AG10803 (cell line): ENCODE data around the gene KLHL29.

Source experiments
- DNase-seq: peaks from one replicate; pipeline ENCODE4 v3.0.0; 2010; ENCODE audit warnings: low read depth
- H3K4me3 ChIP-seq: 2 replicates; pipeline ENCODE4 v1.5.1; 2011; ENCODE audit warnings: mild to moderate bottlenecking, low read length, control low read depth
- CTCF ChIP-seq: conservative IDR thresholded peaks from 2 replicates; pipeline ENCODE4 v1.5.1; 2011; ENCODE audit warnings: mild to moderate bottlenecking, low read length, control low read depth, inconsistent platforms

KLHL29 gene

DNA sequence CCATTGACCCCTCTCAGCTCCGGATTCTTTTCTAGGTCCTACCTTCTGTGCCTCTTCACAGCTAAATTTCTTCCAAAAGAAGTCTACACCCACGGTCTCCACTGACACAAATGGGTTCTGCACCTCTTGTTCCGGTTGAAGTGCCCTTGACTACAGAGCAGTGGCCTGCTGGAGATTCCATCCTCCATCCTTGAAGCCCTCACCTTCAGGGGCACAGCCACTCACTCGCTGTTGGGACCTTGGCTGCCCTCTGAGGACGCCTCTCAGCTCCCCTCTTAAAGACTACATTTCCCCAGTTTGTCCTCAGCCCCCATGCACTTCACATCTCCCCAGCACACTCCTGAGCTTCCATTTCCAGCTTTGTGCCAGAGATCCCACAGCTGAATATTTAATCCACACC is 315.6 kb downstream of the KLHL29 start:
- no peak for DNase-seq
- TF ChIP-seq CTCF = no peak

GRCh38 chr2:23703037-23703582 is 318.1 kb downstream of the KLHL29 start:
- no peak for DNase-seq
- TF ChIP-seq CTCF = no peak
- H3K4me3 ChIP-seq = no peak overlapping the region

More for the DNA sequence above, 315.6 kb downstream of the KLHL29 start:
- no peak overlapping the region for H3K4me3 ChIP-seq

GRCh38 chr2:23703583-23704385 is 318.8 kb downstream of the KLHL29 start:
- TF ChIP-seq CTCF = no peak
- peak; percentile 9 for DNase-seq
- H3K4me3 ChIP-seq = no peak overlapping the region

DNA sequence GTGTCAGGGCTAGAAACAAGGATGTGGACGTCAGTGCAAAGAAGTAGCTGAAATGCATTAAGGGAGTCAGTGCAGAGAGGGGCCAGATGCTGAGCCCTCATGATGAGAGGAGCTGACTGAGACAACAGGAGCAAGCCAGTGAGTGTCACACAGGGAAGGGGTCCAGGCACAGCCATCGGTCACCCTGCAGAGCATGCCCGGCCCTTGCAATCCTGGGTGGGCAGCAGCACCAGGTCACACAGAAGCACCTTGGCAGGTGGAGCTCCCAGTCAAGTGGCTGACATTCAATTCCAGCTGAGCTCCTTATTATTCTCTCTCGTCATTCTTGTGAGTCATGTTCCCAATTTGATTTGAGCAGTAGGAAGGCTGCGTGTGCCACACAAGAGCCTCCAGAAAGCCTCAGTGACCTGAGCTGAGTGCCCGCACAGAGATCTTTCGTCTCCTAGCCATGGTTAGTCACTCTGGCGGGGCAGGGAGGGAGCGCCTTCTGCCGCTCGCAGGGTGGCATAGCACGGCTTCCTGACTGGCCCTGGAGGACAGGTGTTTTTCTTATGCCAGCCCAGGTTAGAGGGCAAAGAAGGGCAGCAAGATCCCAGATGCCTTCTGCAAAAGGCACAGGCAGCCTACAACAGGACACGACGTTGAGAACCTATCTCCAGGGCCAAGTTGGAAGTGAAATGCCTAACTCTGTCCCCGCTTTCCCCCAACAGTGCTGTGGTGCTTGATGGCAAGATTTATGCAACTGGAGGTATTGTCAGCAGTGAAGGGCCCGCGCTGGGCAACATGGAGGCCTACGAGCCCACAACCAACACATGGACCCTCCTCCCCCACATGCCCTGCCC is 321.0 kb downstream of the KLHL29 start:
- H3K4me3 ChIP-seq = no peak overlapping the region
- no peak for DNase-seq
- no peak for TF ChIP-seq CTCF

DNA sequence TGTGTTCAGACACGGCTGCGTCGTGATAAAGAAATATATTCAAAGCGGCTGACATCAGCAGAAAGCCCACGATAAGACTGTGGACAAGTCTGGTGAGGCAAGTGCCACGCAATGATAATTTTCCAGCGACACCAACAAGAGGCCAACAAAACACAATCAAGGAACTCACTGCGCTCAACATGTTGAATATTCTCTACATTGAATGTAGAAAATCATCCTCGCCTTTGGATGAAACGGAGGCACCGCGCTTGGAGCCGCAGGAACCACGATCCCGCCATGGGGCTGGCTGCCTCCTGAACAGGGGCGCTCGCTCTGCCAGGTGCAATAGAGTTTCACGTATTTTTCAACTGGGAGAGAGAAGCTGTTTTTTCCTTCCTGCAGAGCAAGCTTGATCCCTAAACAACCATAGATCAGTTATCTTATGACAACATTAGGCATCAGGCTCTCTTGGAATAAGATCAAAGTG is 321.7 kb downstream of the KLHL29 start:
- DNase-seq = no peak
- TF ChIP-seq CTCF = no peak
- H3K4me3 ChIP-seq = no peak overlapping the region

GRCh38 chr2:23707096-23707495 is 322.1 kb downstream of the KLHL29 start:
- DNase-seq = no peak
- no peak overlapping the region for H3K4me3 ChIP-seq
- TF ChIP-seq CTCF = no peak
